Left lung (tissue), 10 donors: Measurements from ENCODE around the gene C10orf67. TPM values are rescaled to one million over a fixed set of nuclear protein-coding genes. Genes with fewer than 3 reads are reported as not detected.

Experiments
- ATAC-seq: fragments of 200-7000 bp; cut with Tn5 transposase; one replicate; pipeline ENCODE4 v1.9.1; 2020; ENCODE audit warnings: moderate library complexity
- DNase-seq, 4 donors: peaks; one replicate each; pipeline ENCODE4 v3.0.0-alpha.2; 2013 to 2020
- H3K27ac ChIP-seq, 2 donors: fragments of 200-600 bp; sonication (generic) in 1 of 2; one replicate each; pipeline versions ENCODE4 v1.5.0 to v1.8.0; 2020 to 2021
- H3K27me3 ChIP-seq, 2 donors: fragments of 200-600 bp; sonication (generic) in 1 of 2; one replicate each; pipeline versions ENCODE4 v1.5.0 to v1.8.0; 2020 to 2021
- H3K36me3 ChIP-seq, 2 donors: fragments of 200-600 bp; sonication (generic) in 1 of 2; one replicate each; pipeline versions ENCODE4 v1.5.0 to v1.8.0; 2020 to 2021
- H3K4me1 ChIP-seq, 2 donors: fragments of 200-600 bp; one replicate each; pipeline ENCODE4 v1.8.0; 2021
- H3K4me3 ChIP-seq, 2 donors: fragments of 200-600 bp; sonication (generic) in 1 of 2; one replicate each; pipeline versions ENCODE4 v1.5.0 to v1.8.0; 2020 to 2021; ENCODE audit warnings: mild to moderate bottlenecking in 1 of 2
- H3K9me3 ChIP-seq, 2 donors: fragments of 200-600 bp; sonication (generic) in 1 of 2; one replicate each; pipeline versions ENCODE4 v1.5.0 to v1.8.0; 2020 to 2021
- intact Hi-C, 2 donors: fragments of 100-400 bp; cut with DNase I; formaldehyde crosslinking; loops; one replicate each; pipeline versions ENCODE4 v1.11.2 to v1.14.2; 2022
- polyA plus RNA-seq, 6 donors: library from polyadenylated mRNA; unstranded; fragments of 120-200 nt; gene quantifications; one replicate each; pipeline ENCODE4 v1.2.1, GENCODE V29; 2013; ENCODE audit not compliant: insufficient read length in 6 of 6
- total RNA-seq, 2 donors: library from RNA; stranded (reverse); fragmentation: NEBNext Ultra II Directional; extraction: Animal tissue kit (Norgen Biotek cat#: 25700); gene quantifications; one replicate each; pipeline ENCODE4 v1.2.1, GENCODE V29; 2021
- TF ChIP-seq, protein P1 (sequence below), 2 donors: fragments of 200-600 bp; sonication (generic) in 1 of 2; IDR thresholded peaks; one replicate each; pipeline versions ENCODE4 v1.5.0 to v1.8.0; 2021; ENCODE audit warnings: antibody characterized with exemption in 2 of 2
- donor health status: DM: no; HTN: yes; CAD: no.
- donor health status: DM: no; HTN: no; CAD: no.

Gene C10orf67
- total and polyA plus RNA-seq, 8 donors: 0.29 to 0.93 (median 0.53) TPM

DNA sequence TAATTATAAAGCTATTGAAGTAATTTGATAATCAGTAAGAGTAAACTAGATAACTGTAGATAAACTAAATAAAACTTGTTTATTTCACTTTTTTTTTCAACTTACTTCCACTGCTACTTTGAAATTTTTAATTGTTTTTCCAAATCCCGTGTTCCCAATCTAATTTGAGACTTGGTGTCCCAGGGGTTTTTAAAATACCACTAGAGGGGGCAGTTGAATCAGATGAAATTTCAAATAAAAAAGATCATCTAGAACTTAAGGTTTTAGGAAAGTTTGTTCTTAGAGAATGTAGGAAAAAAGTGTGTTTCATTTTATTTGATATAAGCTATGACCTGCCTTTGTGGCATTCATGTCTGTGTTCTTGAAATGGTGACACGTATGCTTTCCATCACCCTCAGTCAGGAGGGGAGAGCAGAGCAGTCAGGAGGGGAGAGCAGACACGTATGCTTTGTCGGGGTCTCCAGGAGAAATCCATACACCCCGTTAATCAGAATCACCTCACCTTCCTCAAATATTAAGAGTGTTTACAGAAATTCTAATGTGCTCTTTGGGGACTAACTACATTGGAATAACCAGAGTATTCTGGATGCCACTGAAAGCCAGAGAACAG, 49.9 kb downstream of the C10orf67 start:
- no peak overlapping the region for H3K4me3 ChIP-seq
- no peaks in the 10 kb centered on the region for H3K9me3 ChIP-seq
- no peak overlapping the region for H3K27ac ChIP-seq
- no peaks in the 10 kb centered on the region for H3K36me3 ChIP-seq
- DNase-seq (no peak), ATAC-seq (no peak)
- H3K27me3 ChIP-seq: peaks cover 0 to 33% of the 10 kb centered on the region in 2 donors
- TF ChIP-seq, protein P1, sequence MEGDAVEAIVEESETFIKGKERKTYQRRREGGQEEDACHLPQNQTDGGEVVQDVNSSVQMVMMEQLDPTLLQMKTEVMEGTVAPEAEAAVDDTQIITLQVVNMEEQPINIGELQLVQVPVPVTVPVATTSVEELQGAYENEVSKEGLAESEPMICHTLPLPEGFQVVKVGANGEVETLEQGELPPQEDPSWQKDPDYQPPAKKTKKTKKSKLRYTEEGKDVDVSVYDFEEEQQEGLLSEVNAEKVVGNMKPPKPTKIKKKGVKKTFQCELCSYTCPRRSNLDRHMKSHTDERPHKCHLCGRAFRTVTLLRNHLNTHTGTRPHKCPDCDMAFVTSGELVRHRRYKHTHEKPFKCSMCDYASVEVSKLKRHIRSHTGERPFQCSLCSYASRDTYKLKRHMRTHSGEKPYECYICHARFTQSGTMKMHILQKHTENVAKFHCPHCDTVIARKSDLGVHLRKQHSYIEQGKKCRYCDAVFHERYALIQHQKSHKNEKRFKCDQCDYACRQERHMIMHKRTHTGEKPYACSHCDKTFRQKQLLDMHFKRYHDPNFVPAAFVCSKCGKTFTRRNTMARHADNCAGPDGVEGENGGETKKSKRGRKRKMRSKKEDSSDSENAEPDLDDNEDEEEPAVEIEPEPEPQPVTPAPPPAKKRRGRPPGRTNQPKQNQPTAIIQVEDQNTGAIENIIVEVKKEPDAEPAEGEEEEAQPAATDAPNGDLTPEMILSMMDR (IDR thresholded peaks at IDR 0.05): peak; percentile 22 to 46
- intact Hi-C loops: no loop called here
- no peaks in the 10 kb centered on the region for H3K4me1 ChIP-seq

DNA sequence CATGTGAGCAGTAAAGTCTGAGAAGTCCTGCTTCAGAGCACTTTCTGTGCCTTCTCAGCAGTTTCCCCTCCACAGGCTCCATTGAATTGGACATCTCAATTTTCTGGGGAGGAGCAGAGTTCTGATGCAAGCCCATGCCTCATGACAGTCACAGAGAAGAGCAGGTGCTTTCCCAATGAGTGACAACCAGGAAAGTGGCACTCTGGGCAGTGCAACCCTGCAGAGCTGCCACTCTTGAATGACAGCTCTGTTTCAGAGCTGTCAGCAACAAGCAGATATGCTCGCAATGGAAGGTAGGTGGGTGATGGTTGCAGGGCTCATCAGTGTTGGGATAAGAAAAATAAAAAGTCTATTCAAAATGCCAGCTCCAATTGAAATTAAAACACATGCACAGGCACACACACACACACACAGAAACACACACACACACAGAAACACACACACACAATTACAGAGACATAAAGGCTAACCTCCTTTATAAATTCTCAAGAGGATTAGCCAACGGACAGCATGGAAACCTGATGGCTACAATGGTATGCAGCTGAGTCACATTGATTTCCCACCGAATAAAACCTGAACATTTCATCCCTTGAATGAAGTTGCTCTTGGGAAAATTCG, 50.5 kb downstream of the C10orf67 start:
- no peaks in the 10 kb centered on the region for H3K9me3 ChIP-seq
- H3K4me1 ChIP-seq: no peaks in the 10 kb centered on the region
- no peak overlapping the region for H3K4me3 ChIP-seq
- intact Hi-C loops: no loop called here
- ATAC-seq (no peak), DNase-seq (no peak)
- TF ChIP-seq, protein P1 (IDR thresholded peaks at IDR 0.05): no peak
- H3K27me3 ChIP-seq: peaks cover 0 to 33% of the 10 kb centered on the region in 2 donors
- no peaks in the 10 kb centered on the region for H3K36me3 ChIP-seq
- no peak overlapping the region for H3K27ac ChIP-seq

DNA sequence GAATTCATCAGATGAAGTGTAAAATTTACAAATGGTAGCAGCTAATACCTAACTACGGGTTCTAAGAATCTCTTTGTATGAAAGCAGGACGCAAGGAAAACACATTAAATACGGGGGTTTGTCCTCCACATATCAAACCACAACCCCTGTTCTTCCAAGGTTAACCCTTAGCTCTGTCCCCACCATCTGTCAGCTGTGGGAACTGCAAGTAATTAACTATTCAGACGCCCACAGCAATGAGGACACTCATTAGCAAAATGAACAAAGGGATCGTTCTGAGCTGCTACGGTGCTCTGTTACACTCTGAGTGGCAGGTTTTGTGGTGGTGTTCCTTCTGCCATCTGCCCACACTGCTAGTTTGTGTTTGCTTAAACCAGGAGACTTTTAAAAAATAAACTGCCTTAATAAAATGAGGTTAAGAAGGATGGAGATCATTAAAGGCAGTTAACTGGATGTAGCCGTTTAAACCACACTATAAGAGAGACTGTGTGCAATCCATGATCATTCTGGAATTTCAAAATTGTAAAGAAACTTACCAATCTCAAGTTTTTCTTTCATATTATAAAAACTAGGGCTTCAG, 51.4 kb downstream of the C10orf67 start:
- H3K4me1 ChIP-seq: no peaks in the 10 kb centered on the region
- no peaks in the 10 kb centered on the region for H3K9me3 ChIP-seq
- H3K27me3 ChIP-seq: peaks cover 0 to 33% of the 10 kb centered on the region in 2 donors
- no peak for DNase-seq
- intact Hi-C loops: no loop called here
- H3K27ac ChIP-seq: no peak overlapping the region
- peak; percentile 59 for ATAC-seq
- no peak overlapping the region for H3K4me3 ChIP-seq
- TF ChIP-seq, protein P1 (IDR thresholded peaks at IDR 0.05): peak; percentile 20 to 36
- H3K36me3 ChIP-seq: no peaks in the 10 kb centered on the region

DNA sequence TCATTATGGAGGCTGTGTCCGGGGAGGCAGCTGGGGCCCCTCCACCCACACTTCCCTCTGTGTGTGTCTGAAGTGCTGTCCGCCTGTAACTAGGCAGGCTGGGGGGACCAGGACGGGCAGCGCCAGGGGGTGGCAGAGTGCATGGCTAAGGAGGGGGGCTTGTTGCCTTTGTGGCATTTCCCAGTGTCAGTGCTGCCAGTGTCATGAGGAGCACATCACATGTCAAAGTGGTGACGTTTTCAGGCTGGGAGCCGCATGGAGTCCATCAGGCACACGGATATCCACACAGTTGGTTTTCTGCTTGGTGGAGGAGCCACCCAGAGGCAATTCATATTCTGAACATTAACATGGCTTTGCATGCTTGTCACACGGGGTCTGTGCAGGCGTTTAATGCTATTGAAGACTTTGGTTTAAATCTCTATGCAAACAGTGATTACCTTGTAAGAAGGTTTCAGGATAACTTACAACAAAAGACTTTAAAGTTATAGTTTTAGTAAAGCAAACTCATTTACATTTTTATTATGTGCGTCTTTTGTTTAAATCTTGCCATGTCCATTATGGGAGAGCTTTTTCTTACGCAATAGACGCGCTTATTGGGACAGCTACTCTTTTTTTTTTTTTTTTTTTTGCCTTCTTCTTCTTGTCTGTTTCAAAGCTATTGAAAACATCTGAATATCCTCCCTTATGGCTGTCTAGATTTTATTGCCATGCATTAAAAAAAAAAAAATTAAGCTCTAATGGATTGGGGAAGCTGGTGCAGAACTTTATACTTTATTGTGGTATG, 52.9 kb downstream of the C10orf67 start:
- no peaks in the 10 kb centered on the region for H3K4me1 ChIP-seq
- H3K4me3 ChIP-seq: no peak overlapping the region
- H3K9me3 ChIP-seq: no peaks in the 10 kb centered on the region
- H3K27ac ChIP-seq: no peak overlapping the region
- H3K36me3 ChIP-seq: no peaks in the 10 kb centered on the region
- peak in 1 of 4 donors; percentile 29 for DNase-seq
- TF ChIP-seq, protein P1 (IDR thresholded peaks at IDR 0.05): no peak
- peaks cover 0 to 33% of the 10 kb centered on the region in 2 donors for H3K27me3 ChIP-seq
- intact Hi-C loops: no loop called here
- no peak for ATAC-seq
